ENCODE results near the gene PARVA. TPM values are rescaled to one million over a fixed set of nuclear protein-coding genes. Genes with fewer than 3 reads are reported as not detected.

Gene PARVA
- total and polyA plus RNA-seq, 4 donors, result 3.1 to 11.7 (median 11.2) TPM

DNA sequence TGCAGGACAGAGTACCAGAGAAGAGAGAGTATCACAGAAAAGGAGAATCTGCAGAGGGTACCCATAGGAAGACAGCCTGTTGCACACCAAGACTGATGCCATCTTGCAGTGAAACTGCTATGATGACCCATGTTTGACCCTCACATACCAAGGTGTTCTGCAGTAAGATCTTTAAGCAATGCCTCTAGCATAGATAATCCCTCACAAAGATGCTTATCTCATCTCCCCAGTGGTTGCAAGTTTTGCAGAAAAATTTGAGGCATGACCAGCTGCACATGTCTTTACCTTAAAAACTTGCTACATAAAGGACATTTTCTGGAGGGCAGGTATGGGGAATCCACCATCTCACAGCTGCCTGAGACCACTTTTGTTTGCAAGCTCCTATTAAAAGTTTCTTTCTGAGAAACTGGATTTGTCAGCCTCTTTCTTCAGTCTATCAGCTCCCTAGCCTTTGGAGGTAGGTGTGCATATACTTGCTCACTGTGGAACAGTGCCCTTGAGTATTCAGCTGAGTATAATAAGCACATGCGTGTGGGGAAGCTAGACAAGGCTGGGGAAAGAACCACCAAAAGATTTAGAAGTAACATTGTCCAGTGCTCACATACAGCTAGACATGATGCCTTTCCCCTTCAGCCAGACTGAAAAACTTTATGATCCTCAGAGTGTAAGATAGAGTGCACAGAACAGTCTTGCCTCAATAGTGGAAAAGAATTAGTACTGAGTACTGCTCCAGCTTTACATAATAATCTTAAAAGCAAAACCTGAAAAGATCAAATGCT, 196.5 kb downstream of the PARVA start (continued):
- TF ChIP-seq NR2F2 (IDR thresholded peaks at IDR 0.05) (no peak), FOXA1 (IDR thresholded peaks at IDR 0.05) (no peak), YY1 (IDR thresholded peaks at IDR 0.05) (no peak), HNF4A (conservative IDR thresholded peaks at IDR 0.05) (no peak)
- TF ChIP-seq, protein P1, sequence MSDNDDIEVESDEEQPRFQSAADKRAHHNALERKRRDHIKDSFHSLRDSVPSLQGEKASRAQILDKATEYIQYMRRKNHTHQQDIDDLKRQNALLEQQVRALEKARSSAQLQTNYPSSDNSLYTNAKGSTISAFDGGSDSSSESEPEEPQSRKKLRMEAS (IDR thresholded peaks at IDR 0.05), result no peak

DNA sequence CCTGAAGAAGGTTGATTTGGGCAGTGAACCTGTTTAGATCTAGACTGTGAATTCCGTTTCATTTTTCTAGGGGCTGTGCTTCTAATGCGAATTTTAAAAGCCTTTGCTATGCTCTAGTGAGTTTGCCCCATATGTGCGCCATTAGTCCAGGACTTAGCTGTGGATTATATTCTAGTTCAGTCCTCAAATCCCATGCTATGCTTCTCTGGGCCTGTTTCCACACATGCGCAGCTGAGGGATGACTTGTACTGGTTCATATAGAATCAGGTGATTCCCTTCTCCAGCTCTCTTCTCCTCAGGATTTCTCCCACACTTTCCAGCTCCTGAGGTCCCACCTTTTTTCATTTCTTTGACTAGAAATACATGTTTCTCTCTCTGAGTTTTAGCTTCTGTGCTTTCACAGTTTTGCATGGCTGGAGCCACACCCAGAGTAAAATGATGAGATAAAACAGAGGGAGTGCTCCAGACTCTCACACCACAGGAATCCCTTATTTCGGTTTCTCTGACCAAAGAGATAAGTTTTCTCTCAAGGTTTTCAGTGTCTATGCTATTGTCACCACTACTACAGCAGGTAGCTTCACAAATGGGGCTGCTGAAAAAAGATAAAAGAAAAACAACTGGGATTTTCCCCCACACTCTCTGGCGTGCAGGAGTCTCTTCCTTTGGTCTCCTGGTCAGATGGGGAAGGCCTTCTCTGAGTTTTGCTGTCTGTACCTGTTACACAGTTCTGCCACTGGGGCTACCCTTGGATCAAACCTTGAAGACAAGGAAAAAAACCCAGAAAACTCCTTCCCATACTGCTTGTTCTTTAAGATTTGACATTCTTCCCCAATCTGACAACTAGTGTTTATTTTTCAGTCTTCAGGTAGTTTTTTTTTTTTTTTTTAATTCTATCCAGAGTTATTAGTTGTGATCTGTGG, 200.6 kb downstream of the PARVA start:
- 94% methylated on average over 6 of the region's 6 CpGs for WGBS
- Histone ChIP-seq H3K27me3 (ENCODE audit: control insufficient read depth in 4 of 4, insufficient read depth in 4 of 4, low read length in 3 of 4) (no peaks in the 10 kb centered on the region), H3K9ac (ENCODE audit: low read depth in 1 of 2, low read length in 2 of 2) (no peak overlapping the region), H3K36me3 (ENCODE audit: control insufficient read depth in 4 of 4, insufficient read depth in 3 of 4, low read depth in 1 of 4, low read length in 3 of 4) (no peaks in the 10 kb centered on the region), H3K27ac (ENCODE audit: low read depth in 1 of 2, low read length in 2 of 2) (no peak overlapping the region), H3K4me3 (ENCODE audit: low read depth in 1 of 3, low read length in 3 of 3) (no peak overlapping the region), H3K4me1 (ENCODE audit: control insufficient read depth in 4 of 4, insufficient read depth in 4 of 4, low read length in 3 of 4) (no peaks in the 10 kb centered on the region), H3K9me3 (ENCODE audit: control insufficient read depth in 4 of 4, low read length in 3 of 4) (no peaks in the 10 kb centered on the region)
- no peak for DNase-seq (ENCODE audit: low spot score)
- no peak for TF ChIP-seq HNF4G (IDR thresholded peaks at IDR 0.05)
- TF ChIP-seq, protein P2, sequence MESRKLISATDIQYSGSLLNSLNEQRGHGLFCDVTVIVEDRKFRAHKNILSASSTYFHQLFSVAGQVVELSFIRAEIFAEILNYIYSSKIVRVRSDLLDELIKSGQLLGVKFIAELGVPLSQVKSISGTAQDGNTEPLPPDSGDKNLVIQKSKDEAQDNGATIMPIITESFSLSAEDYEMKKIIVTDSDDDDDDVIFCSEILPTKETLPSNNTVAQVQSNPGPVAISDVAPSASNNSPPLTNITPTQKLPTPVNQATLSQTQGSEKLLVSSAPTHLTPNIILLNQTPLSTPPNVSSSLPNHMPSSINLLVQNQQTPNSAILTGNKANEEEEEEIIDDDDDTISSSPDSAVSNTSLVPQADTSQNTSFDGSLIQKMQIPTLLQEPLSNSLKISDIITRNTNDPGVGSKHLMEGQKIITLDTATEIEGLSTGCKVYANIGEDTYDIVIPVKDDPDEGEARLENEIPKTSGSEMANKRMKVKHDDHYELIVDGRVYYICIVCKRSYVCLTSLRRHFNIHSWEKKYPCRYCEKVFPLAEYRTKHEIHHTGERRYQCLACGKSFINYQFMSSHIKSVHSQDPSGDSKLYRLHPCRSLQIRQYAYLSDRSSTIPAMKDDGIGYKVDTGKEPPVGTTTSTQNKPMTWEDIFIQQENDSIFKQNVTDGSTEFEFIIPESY (IDR thresholded peaks at IDR 0.05), result no peak
- TF ChIP-seq, protein P3, sequence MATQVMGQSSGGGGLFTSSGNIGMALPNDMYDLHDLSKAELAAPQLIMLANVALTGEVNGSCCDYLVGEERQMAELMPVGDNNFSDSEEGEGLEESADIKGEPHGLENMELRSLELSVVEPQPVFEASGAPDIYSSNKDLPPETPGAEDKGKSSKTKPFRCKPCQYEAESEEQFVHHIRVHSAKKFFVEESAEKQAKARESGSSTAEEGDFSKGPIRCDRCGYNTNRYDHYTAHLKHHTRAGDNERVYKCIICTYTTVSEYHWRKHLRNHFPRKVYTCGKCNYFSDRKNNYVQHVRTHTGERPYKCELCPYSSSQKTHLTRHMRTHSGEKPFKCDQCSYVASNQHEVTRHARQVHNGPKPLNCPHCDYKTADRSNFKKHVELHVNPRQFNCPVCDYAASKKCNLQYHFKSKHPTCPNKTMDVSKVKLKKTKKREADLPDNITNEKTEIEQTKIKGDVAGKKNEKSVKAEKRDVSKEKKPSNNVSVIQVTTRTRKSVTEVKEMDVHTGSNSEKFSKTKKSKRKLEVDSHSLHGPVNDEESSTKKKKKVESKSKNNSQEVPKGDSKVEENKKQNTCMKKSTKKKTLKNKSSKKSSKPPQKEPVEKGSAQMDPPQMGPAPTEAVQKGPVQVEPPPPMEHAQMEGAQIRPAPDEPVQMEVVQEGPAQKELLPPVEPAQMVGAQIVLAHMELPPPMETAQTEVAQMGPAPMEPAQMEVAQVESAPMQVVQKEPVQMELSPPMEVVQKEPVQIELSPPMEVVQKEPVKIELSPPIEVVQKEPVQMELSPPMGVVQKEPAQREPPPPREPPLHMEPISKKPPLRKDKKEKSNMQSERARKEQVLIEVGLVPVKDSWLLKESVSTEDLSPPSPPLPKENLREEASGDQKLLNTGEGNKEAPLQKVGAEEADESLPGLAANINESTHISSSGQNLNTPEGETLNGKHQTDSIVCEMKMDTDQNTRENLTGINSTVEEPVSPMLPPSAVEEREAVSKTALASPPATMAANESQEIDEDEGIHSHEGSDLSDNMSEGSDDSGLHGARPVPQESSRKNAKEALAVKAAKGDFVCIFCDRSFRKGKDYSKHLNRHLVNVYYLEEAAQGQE (IDR thresholded peaks at IDR 0.05), result no peak
- TF ChIP-seq EGR1 (IDR thresholded peaks at IDR 0.05; ENCODE audit: low read depth in 2 of 2), result no peak
- TF ChIP-seq YY1 (IDR thresholded peaks at IDR 0.05), result no peak

DNA sequence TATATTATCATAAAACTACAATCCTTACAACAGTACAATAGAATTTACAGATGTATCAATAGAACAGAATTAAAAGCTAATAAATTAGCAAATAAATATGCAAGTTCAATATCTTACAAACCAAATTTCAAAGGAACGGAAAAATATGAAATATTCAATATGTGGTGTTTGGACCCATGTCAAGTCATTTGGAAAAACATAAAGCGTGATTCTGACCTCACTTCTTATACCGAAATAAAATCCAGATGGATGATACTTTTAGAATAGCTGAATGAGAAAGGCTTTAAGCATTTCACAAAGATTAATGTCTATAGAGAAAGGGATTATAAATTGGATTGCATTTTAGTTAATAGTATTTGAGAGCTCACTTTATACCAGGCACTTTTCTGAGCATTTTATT, 204.0 kb downstream of the PARVA start:
- 96% methylated on average over 3 of the region's 3 CpGs for WGBS
- TF ChIP-seq, protein P3 (IDR thresholded peaks at IDR 0.05), result no peak
- TF ChIP-seq EGR1 (IDR thresholded peaks at IDR 0.05; ENCODE audit: low read depth in 2 of 2) (no peak), YY1 (IDR thresholded peaks at IDR 0.05) (no peak), GABPA (IDR thresholded peaks at IDR 0.05 in 1 of 2, conservative IDR thresholded peaks at IDR 0.05 in 1 of 2) (no peak), HNF4A (conservative IDR thresholded peaks at IDR 0.05) (no peak), RXRA (IDR thresholded peaks at IDR 0.05) (no peak), TAF1 (conservative IDR thresholded peaks at IDR 0.05) (no peak), HNF4G (IDR thresholded peaks at IDR 0.05) (no peak), RAD21 (IDR thresholded peaks at IDR 0.05) (no peak)
- TF ChIP-seq, protein P2 (IDR thresholded peaks at IDR 0.05), result no peak

More for the DNA sequence above, 204.0 kb downstream of the PARVA start:
- Histone ChIP-seq H3K9ac (ENCODE audit: low read depth in 1 of 2, low read length in 2 of 2) (no peak overlapping the region), H3K27me3 (ENCODE audit: control insufficient read depth in 4 of 4, insufficient read depth in 4 of 4, low read length in 3 of 4) (no peaks in the 10 kb centered on the region), H3K9me3 (ENCODE audit: control insufficient read depth in 4 of 4, low read length in 3 of 4) (no peaks in the 10 kb centered on the region), H3K36me3 (ENCODE audit: control insufficient read depth in 4 of 4, insufficient read depth in 3 of 4, low read depth in 1 of 4, low read length in 3 of 4) (no peaks in the 10 kb centered on the region), H3K4me3 (ENCODE audit: low read depth in 1 of 3, low read length in 3 of 3) (no peak overlapping the region), H3K4me1 (ENCODE audit: control insufficient read depth in 4 of 4, insufficient read depth in 4 of 4, low read length in 3 of 4) (peaks cover 3 to 12% (median 7%) of the 10 kb centered on the region in 4 donors), H3K27ac (ENCODE audit: low read depth in 1 of 2, low read length in 2 of 2) (no peak overlapping the region)
- no peak for DNase-seq (ENCODE audit: low spot score)

Measured in liver (tissue), 9 donors.